Heart right ventricle (tissue), 16 donors: ENCODE results near the gene DMBX1. TPM values are rescaled to one million over a fixed set of nuclear protein-coding genes. Genes with fewer than 3 reads are reported as not detected.

Experiments
- ATAC-seq, 8 donors: fragments of 200-7000 bp; cut with Tn5 transposase; one replicate each; pipeline ENCODE4 v1.9.1; 2020; ENCODE audit warnings: mild to moderate bottlenecking in 8 of 8, moderate library complexity in 8 of 8, moderate number of reproducible peaks in 1 of 8
- DNase-seq, 2 donors: peaks; one replicate each; pipeline ENCODE4 v3.0.0-alpha.2; 2020
- H3K27ac ChIP-seq, 10 donors: fragments of 200-600 bp; sonication (generic) in 2 of 10; one replicate each; pipeline versions ENCODE4 v1.5.0 to v1.8.0; 2020 to 2022; ENCODE audit warnings: mild to moderate bottlenecking in 3 of 10
- H3K27me3 ChIP-seq, 7 donors: fragments of 200-600 bp; one replicate each; pipeline ENCODE4 v1.8.0; 2021 to 2022; ENCODE audit warnings: mild to moderate bottlenecking in 2 of 7
- H3K36me3 ChIP-seq, 9 donors: fragments of 200-600 bp; sonication (generic) in 1 of 9; one replicate each; pipeline versions ENCODE4 v1.5.0 to v1.8.0; 2020 to 2022; ENCODE audit warnings: mild to moderate bottlenecking in 2 of 9
- H3K4me1 ChIP-seq, 9 donors: fragments of 200-600 bp; sonication (generic) in 1 of 9; one replicate each; pipeline versions ENCODE4 v1.5.0 to v1.8.0; 2020 to 2022; ENCODE audit warnings: mild to moderate bottlenecking in 4 of 9
- H3K4me3 ChIP-seq, 10 donors: fragments of 200-600 bp; sonication (generic) in 2 of 10; one replicate each; pipeline versions ENCODE4 v1.5.0 to v1.8.0; 2020 to 2022; ENCODE audit warnings: mild to moderate bottlenecking in 7 of 10, moderate library complexity in 2 of 10
- H3K9me3 ChIP-seq, 11 donors: fragments of 200-600 bp in 10 of 11; sonication (generic) in 2 of 11; one replicate each; pipeline versions ENCODE4 v1.5.0 to v1.8.0; 2013 to 2022; ENCODE audit warnings: mild to moderate bottlenecking in 2 of 11, control low read depth in 1 of 11, moderate library complexity in 1 of 11
- CTCF ChIP-seq, 9 donors: fragments of 200-600 bp; sonication (generic) in 2 of 9; IDR thresholded peaks; one replicate each; pipeline versions ENCODE4 v1.5.0 to v1.8.0; 2021 to 2022; ENCODE audit warnings: antibody characterized with exemption in 9 of 9, mild to moderate bottlenecking in 5 of 9, moderate library complexity in 1 of 9
- WGBS, 2 donors: extraction: QIAGEN DNeasy Blood & Tissue Kit; methylation state at CpG; one replicate each; pipeline ENCODE4 v1.1.7; 2013; ENCODE audit warnings: inconsistent platforms in 1 of 2; 5-methylcytosine and 5-hydroxymethylcytosine counted together
- intact Hi-C, 10 donors: fragments of 100-400 bp; cut with DNase I; formaldehyde crosslinking; loops; one replicate each; pipeline versions ENCODE4 v1.11.1 to v1.14.2; 2022
- polyA plus RNA-seq, 2 donors: library from polyadenylated mRNA; stranded (reverse); fragments of 200-250 nt; gene quantifications; one replicate each; pipeline ENCODE4 v1.2.3, GENCODE V29; 2013
- total RNA-seq, 10 donors: library from RNA; stranded (reverse); fragmentation: NEBNext Ultra II Directional in 3 of 10; extraction: Animal tissue kit (Norgen Biotek cat#: 25700) in 3 of 10; gene quantifications; one replicate each; pipeline versions ENCODE4 v1.2.1 to v1.2.4, GENCODE V29; 2021 to 2023
- donor health status: Arrhythmogenic right ventricular cardiomyopathy.
- donor health status: ischemic (EF 13 %, LVEDD 7.1; RV severe dilation, severe dysfunction).
- donor health status: healthy with polysubstance abuse.
- donor health status: DM: no; HTN: yes; CAD: no.
- donor health status: DM: no; HTN: no; CAD: no.
- donor health status: ischemic (EF 25% LVEDD 6.9; RV normal size, moderate dysfunction).
- donor health status: ischemic (EF 25% LVEDD 5.7; RV mildly dilated, moderate dysfunction).
- donor health status: healthy.
- donor health status: DM: yes; HTN: yes; CAD: no.
- donor health status: Ischemic cardiomyopathy.
- donor health status: ischemic (EF 35%, LVEDD 5.7; RV mildly dilated, moderate dysfunction).
- donor health status: nonischemic (EF 11% LVEDD 7.7; RV severe dilation, severe dysfunction).
- donor health status: DM: yes; HTN: yes; CAD: no.
- donor health status: PGD.
- donor health status: ischemic (EF 29% LVEDD 5.4; RV normal size, mild dysfunction).
- donor health status: nonischemic (EF 23%, LVEDD 6.1; RV moderate dilation, normal function).

The DMBX1 gene
- total and polyA plus RNA-seq, 12 donors, result not detected

DNA sequence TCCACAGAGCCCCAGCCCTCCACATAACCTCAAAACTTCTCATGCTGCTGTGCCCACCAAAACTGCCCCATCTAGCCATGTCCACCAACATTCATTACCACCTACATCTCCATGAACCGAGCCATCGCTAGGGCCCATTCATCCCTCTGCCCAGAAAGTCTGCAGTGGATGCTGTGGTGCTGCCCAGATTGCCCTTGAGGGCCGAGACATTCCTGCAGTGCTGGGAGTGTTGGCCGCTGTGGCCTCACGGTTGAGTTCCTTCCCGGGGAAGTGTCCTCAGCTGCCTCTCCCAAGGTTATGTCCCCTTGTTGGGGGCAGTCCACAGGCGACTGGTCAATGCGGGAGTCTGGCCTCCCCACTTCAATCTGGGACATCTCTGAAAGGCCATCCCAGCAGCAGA, 30.3 kb upstream of the DMBX1 start:
- ATAC-seq, result no peak
- no peaks in the 10 kb centered on the region for H3K36me3 ChIP-seq
- no peak for TF ChIP-seq CTCF (IDR thresholded peaks at IDR 0.05)
- H3K9me3 ChIP-seq, result no peaks in the 10 kb centered on the region
- H3K27ac ChIP-seq, result no peak overlapping the region
- intact Hi-C loops, result no loop called here
- no peak for DNase-seq
- peaks cover 0 to 62% (median 20%) of the 10 kb centered on the region in 7 donors for H3K27me3 ChIP-seq
- no peak overlapping the region for H3K4me3 ChIP-seq
- 79 to 87% methylated on average over 8 of the region's 8 CpGs for WGBS, 2 donors
- H3K4me1 ChIP-seq, result no peaks in the 10 kb centered on the region

GRCh38 chr1:46461017-46461808, 28.4 kb upstream of the DMBX1 start:
- ATAC-seq (no peak), DNase-seq (no peak)
- Histone ChIP-seq H3K4me3 (no peak overlapping the region), H3K36me3 (no peaks in the 10 kb centered on the region), H3K9me3 (no peaks in the 10 kb centered on the region), H3K4me1 (peaks cover 0 to 4% (median 0%) of the 10 kb centered on the region in 9 donors), H3K27ac (no peak overlapping the region), H3K27me3 (peaks cover 0 to 56% (median 17%) of the 10 kb centered on the region in 7 donors)
- intact Hi-C loops, result no loop called here
- WGBS, 2 donors, result 58 to 60% methylated on average over 11 of the region's 11 CpGs
- no peak for TF ChIP-seq CTCF (IDR thresholded peaks at IDR 0.05)

- peaks cover under 1 to 8% (median 4%) of the 10 kb centered on the region in 9 donors for H3K4me1 ChIP-seq
- H3K4me3 ChIP-seq, result no peak overlapping the region
- no peak for ATAC-seq
- H3K36me3 ChIP-seq, result no peaks in the 10 kb centered on the region
- intact Hi-C loops, result no loop called here
- no peak overlapping the region for H3K27ac ChIP-seq
- DNase-seq, result no peak
- H3K27me3 ChIP-seq, result peaks cover 0 to 63% (median 24%) of the 10 kb centered on the region in 7 donors
- 44 to 47% methylated on average over 5 of the region's 5 CpGs for WGBS, 2 donors
- H3K9me3 ChIP-seq, result no peaks in the 10 kb centered on the region
- TF ChIP-seq CTCF (IDR thresholded peaks at IDR 0.05), result no peak
Observed at GRCh38 chr1:46461809-46462448, 27.7 kb upstream of the DMBX1 start.

DNA sequence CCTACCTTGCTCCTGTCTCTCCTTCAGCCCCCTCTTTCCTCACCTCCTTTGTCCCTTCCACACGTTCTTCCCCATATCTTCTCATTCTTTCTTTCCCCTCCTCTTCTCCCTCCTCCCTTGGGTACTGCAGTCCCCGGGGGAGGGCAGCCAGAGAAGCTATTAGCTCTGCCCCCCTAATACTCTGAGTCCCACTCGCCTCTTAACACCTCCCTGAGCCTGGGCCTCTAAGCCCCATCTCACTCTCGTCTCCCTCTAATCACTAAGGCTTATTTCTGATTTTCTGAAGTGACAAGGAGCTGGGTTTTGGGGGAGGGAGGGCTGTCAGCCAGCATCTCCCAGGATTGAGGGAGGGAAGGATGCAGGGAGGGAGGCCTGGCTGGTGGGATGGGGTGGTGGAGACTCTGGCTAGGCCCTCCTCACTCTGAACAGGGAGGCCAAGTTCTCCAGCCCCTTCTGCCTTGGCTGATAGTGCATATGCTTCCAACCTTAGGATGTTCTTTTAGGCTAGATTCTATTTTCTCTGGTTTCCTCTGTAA, 25.6 kb upstream of the DMBX1 start:
- H3K4me3 ChIP-seq, result no peak overlapping the region
- no peak for TF ChIP-seq CTCF (IDR thresholded peaks at IDR 0.05)
- H3K27ac ChIP-seq, result no peak overlapping the region
- no peaks in the 10 kb centered on the region for H3K36me3 ChIP-seq
- intact Hi-C loops, result no loop called here
- H3K4me1 ChIP-seq, result peaks cover 4 to 11% (median 9%) of the 10 kb centered on the region in 9 donors
- 66 to 72% methylated on average over 4 of the region's 4 CpGs for WGBS, 2 donors
- H3K27me3 ChIP-seq, result peaks cover 0 to 85% (median 42%) of the 10 kb centered on the region in 7 donors
- ATAC-seq, result no peak
- no peaks in the 10 kb centered on the region for H3K9me3 ChIP-seq
- no peak for DNase-seq
